H1 (cell line): ENCODE measurements around the gene TCF4. TPM values are rescaled to one million over a fixed set of nuclear protein-coding genes. Genes with fewer than 3 reads are reported as not detected.

ENCODE experiments used
- BACH1 ChIP-seq: IDR thresholded peaks from 2 replicates; pipeline ENCODE4 v1.6.1; 2012; ENCODE audit warnings: low read length, improper control_type of control experiment
- GTF2F1 ChIP-seq: IDR thresholded peaks from 2 replicates; pipeline ENCODE4 v1.6.1; 2012; ENCODE audit warnings: low read depth, low read length, improper control_type of control experiment, borderline replicate concordance
- RAD21 ChIP-seq, 2 experiments: IDR thresholded peaks in 1 of 2; conservative IDR thresholded peaks in 1 of 2; 2 replicates each; pipeline ENCODE4 v1.6.1; 2011; ENCODE audit warnings: low read depth in 2 of 2, low read length in 2 of 2, improper control_type of control experiment in 1 of 2, inconsistent platforms in 1 of 2, mild to moderate bottlenecking in 1 of 2, moderate library complexity in 1 of 2
- ZNF274 ChIP-seq: IDR thresholded peaks from 2 replicates; pipeline ENCODE4 v1.7.0; 2012; ENCODE audit warnings: low read length, borderline replicate concordance; ENCODE audit errors: extremely low read depth
- polyA plus RNA-seq, 7 experiments: library from polyadenylated mRNA; depleted of rRNA in 3 of 7; stranded (reverse) in 5 of 7; unstranded in 2 of 7; fragments of >200 nt in 5 of 7; fragments of 200-250 nt in 2 of 7; gene quantifications; 1 replicate in 5 of 7; 2 replicates in 1 of 7; 4 replicates in 1 of 7; pipeline versions ENCODE4 v1.2.1 to v1.2.3, GENCODE V29; 2011 to 2013; ENCODE audit warnings: missing spikeins in 2 of 7, mixed read lengths in 2 of 7
- total RNA-seq: library from RNA; stranded (reverse); fragmentation: NEBNext Ultra II Directional; extraction: Animal tissue kit (Norgen Biotek cat#: 25700); gene quantifications from 2 replicates; pipeline ENCODE4 v1.2.1, GENCODE V29; 2021
- TF ChIP-seq, protein P1 (sequence below): fragments of 300-600 bp; sonication (generic); IDR thresholded peaks from 2 replicates; pipeline ENCODE4 v1.7.1; 2012; ENCODE audit warnings: low read length, moderate library complexity, mild to moderate bottlenecking, inconsistent platforms; ENCODE audit not compliant: insufficient replicate concordance

TCF4 gene
- total and polyA plus RNA-seq, 2 of the 8 experiments (the other 6 are each of a cell fraction or from before 2014, with no cell fraction given), result 59.3 to 118 TPM

DNA sequence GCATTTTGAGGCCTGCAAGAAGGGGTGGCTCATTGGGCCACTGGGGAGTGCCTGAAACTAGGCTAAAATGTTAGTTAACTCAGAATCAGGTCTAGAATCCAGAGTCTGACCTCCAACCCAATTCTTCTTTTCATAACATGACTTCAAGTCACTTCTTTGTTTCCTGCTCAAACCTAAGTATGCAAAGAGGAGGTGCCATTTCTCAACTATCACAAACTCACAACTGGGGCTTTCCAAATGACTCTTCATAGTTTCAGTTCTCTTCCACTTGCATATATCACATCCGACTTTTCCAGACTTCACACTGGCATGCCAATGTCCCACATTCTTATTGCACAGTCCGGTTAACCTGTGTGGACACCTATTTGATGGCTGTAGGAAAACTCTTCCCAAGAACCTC, 211.6 kb downstream of the TCF4 start (continued):
- TF ChIP-seq, protein P1, sequence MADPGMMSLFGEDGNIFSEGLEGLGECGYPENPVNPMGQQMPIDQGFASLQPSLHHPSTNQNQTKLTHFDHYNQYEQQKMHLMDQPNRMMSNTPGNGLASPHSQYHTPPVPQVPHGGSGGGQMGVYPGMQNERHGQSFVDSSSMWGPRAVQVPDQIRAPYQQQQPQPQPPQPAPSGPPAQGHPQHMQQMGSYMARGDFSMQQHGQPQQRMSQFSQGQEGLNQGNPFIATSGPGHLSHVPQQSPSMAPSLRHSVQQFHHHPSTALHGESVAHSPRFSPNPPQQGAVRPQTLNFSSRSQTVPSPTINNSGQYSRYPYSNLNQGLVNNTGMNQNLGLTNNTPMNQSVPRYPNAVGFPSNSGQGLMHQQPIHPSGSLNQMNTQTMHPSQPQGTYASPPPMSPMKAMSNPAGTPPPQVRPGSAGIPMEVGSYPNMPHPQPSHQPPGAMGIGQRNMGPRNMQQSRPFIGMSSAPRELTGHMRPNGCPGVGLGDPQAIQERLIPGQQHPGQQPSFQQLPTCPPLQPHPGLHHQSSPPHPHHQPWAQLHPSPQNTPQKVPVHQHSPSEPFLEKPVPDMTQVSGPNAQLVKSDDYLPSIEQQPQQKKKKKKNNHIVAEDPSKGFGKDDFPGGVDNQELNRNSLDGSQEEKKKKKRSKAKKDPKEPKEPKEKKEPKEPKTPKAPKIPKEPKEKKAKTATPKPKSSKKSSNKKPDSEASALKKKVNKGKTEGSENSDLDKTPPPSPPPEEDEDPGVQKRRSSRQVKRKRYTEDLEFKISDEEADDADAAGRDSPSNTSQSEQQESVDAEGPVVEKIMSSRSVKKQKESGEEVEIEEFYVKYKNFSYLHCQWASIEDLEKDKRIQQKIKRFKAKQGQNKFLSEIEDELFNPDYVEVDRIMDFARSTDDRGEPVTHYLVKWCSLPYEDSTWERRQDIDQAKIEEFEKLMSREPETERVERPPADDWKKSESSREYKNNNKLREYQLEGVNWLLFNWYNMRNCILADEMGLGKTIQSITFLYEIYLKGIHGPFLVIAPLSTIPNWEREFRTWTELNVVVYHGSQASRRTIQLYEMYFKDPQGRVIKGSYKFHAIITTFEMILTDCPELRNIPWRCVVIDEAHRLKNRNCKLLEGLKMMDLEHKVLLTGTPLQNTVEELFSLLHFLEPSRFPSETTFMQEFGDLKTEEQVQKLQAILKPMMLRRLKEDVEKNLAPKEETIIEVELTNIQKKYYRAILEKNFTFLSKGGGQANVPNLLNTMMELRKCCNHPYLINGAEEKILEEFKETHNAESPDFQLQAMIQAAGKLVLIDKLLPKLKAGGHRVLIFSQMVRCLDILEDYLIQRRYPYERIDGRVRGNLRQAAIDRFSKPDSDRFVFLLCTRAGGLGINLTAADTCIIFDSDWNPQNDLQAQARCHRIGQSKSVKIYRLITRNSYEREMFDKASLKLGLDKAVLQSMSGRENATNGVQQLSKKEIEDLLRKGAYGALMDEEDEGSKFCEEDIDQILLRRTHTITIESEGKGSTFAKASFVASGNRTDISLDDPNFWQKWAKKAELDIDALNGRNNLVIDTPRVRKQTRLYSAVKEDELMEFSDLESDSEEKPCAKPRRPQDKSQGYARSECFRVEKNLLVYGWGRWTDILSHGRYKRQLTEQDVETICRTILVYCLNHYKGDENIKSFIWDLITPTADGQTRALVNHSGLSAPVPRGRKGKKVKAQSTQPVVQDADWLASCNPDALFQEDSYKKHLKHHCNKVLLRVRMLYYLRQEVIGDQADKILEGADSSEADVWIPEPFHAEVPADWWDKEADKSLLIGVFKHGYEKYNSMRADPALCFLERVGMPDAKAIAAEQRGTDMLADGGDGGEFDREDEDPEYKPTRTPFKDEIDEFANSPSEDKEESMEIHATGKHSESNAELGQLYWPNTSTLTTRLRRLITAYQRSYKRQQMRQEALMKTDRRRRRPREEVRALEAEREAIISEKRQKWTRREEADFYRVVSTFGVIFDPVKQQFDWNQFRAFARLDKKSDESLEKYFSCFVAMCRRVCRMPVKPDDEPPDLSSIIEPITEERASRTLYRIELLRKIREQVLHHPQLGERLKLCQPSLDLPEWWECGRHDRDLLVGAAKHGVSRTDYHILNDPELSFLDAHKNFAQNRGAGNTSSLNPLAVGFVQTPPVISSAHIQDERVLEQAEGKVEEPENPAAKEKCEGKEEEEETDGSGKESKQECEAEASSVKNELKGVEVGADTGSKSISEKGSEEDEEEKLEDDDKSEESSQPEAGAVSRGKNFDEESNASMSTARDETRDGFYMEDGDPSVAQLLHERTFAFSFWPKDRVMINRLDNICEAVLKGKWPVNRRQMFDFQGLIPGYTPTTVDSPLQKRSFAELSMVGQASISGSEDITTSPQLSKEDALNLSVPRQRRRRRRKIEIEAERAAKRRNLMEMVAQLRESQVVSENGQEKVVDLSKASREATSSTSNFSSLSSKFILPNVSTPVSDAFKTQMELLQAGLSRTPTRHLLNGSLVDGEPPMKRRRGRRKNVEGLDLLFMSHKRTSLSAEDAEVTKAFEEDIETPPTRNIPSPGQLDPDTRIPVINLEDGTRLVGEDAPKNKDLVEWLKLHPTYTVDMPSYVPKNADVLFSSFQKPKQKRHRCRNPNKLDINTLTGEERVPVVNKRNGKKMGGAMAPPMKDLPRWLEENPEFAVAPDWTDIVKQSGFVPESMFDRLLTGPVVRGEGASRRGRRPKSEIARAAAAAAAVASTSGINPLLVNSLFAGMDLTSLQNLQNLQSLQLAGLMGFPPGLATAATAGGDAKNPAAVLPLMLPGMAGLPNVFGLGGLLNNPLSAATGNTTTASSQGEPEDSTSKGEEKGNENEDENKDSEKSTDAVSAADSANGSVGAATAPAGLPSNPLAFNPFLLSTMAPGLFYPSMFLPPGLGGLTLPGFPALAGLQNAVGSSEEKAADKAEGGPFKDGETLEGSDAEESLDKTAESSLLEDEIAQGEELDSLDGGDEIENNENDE, result no peak
- TF ChIP-seq BACH1, result no peak
- TF ChIP-seq GTF2F1, result no peak
- no peak for TF ChIP-seq RAD21 (IDR thresholded peaks at IDR 0.05 in 1 of 2, conservative IDR thresholded peaks at IDR 0.05 in 1 of 2; ENCODE audit: low read depth in 2 of 2, low read length in 2 of 2)
- no peak for TF ChIP-seq ZNF274
